ENCODE measurements around the gene RAB19.

- TF ChIP-seq CTCF (conservative IDR thresholded peaks at IDR 0.05; ENCODE audit: low read depth, low read length) (no peak), EZH2 (IDR thresholded peaks at IDR 0.05; ENCODE audit: borderline replicate concordance, low read depth, low read length, poor library complexity, severe bottlenecking) (no peak)
Measured at GRCh38 chr7:140390466-140391190, 13.2 kb upstream of the RAB19 start.
